Breast epithelium (tissue), 4 donors: ENCODE measurements around the gene GATM. TPM values are rescaled to one million over a fixed set of nuclear protein-coding genes. Genes with fewer than 3 reads are reported as not detected.

Experiments
- DNase-seq, 2 donors: peaks; one replicate each; pipeline ENCODE4 v3.0.0-alpha.2; 2019; ENCODE audit warnings: low spot score in 2 of 2
- H3K27ac ChIP-seq, 2 donors: fragments of 200-600 bp; sonication (generic) in 1 of 2; one replicate each; pipeline ENCODE4 v1.5.1; 2016 to 2019; ENCODE audit warnings: mild to moderate bottlenecking in 1 of 2
- H3K27me3 ChIP-seq, 2 donors: fragments of 200-600 bp; sonication (generic) in 1 of 2; one replicate each; pipeline versions ENCODE4 v1.5.1 to v1.6.0; 2017 to 2019; ENCODE audit warnings: control low read depth in 1 of 2, mild to moderate bottlenecking in 1 of 2
- H3K36me3 ChIP-seq: fragments of 200-600 bp; one replicate; pipeline ENCODE4 v1.5.1; 2019
- H3K4me1 ChIP-seq, 2 donors: fragments of 200-600 bp; sonication (generic); one replicate each; pipeline ENCODE4 v1.5.1; 2016 to 2019; ENCODE audit warnings: control low read depth in 1 of 2
- H3K4me3 ChIP-seq, 3 donors: fragments of 200-600 bp; sonication (generic); 1 replicate in 2 of 3; 2 replicates in 1 of 3; pipeline ENCODE4 v1.5.1; 2016 to 2019; ENCODE audit warnings: mild to moderate bottlenecking in 3 of 3, moderate library complexity in 2 of 3
- H3K9me3 ChIP-seq, 2 donors: fragments of 200-600 bp; sonication (generic) in 1 of 2; one replicate each; pipeline ENCODE4 v1.5.1; 2016 to 2019; ENCODE audit warnings: control low read depth in 1 of 2
- POLR2A ChIP-seq: fragments of 450-650 bp; IDR thresholded peaks from one replicate; pipeline ENCODE4 v1.6.1; 2016; ENCODE audit warnings: antibody characterized with exemption, mild to moderate bottlenecking, moderate library complexity
- POLR2AphosphoS5 ChIP-seq, 3 donors: sonication (generic); formaldehyde crosslinking; IDR thresholded peaks; one replicate each; pipeline ENCODE4 v1.6.1; 2017; ENCODE audit warnings: antibody characterized with exemption in 3 of 3
- intact Hi-C: fragments of 100-400 bp; cut with DNase I; formaldehyde crosslinking; loops from one replicate; pipeline ENCODE4 v1.15.1; 2023; ENCODE audit warnings: low total_unique reads
- total RNA-seq, 3 donors: library from RNA; depleted of rRNA; stranded (reverse); fragments of >200 nt; gene quantifications; one replicate each; pipeline ENCODE4 v1.1.0, GENCODE V29; 2016
- TF ChIP-seq, protein P1 (sequence below), 3 donors: fragments of 450-650 bp; IDR thresholded peaks; one replicate each; pipeline ENCODE4 v1.5.1; 2016 to 2017; ENCODE audit warnings: antibody characterized with exemption in 3 of 3, mild to moderate bottlenecking in 3 of 3, moderate library complexity in 3 of 3

GATM gene
- total RNA-seq, 3 donors from 2014 or later: 8.8 to 31.5 (median 22.8) TPM

DNA sequence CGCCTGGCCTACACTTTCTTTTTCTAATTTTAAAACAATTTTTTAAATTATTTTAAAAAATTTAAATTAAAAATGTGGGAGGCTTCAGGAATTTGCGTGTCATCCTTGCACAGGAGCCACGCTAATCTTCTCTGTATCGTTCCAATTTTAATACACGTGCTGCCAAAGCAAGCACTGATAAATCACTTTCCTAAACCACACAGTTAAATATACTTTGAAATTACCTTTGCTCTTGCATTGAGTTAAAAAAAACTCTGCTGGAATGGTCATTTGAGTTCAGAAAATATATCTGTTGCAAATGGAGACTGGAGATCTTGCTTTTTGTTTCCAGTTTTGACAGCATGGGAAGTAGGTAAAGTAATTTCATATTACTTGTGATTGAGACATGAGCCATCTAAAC, 23.6 kb downstream of the GATM start:
- Histone ChIP-seq H3K9me3 (no peaks in the 10 kb centered on the region), H3K4me1 (no peaks in the 10 kb centered on the region), H3K27me3 (no peaks in the 10 kb centered on the region), H3K36me3 (no peaks in the 10 kb centered on the region), H3K27ac (no peak overlapping the region), H3K4me3 (no peak overlapping the region)
- intact Hi-C loops: no loop called here
- DNase-seq: no peak
- TF ChIP-seq POLR2AphosphoS5 (IDR thresholded peaks at IDR 0.05) (no peak), POLR2A (no peak)
- TF ChIP-seq, protein P1, sequence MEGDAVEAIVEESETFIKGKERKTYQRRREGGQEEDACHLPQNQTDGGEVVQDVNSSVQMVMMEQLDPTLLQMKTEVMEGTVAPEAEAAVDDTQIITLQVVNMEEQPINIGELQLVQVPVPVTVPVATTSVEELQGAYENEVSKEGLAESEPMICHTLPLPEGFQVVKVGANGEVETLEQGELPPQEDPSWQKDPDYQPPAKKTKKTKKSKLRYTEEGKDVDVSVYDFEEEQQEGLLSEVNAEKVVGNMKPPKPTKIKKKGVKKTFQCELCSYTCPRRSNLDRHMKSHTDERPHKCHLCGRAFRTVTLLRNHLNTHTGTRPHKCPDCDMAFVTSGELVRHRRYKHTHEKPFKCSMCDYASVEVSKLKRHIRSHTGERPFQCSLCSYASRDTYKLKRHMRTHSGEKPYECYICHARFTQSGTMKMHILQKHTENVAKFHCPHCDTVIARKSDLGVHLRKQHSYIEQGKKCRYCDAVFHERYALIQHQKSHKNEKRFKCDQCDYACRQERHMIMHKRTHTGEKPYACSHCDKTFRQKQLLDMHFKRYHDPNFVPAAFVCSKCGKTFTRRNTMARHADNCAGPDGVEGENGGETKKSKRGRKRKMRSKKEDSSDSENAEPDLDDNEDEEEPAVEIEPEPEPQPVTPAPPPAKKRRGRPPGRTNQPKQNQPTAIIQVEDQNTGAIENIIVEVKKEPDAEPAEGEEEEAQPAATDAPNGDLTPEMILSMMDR (IDR thresholded peaks at IDR 0.05): no peak

DNA sequence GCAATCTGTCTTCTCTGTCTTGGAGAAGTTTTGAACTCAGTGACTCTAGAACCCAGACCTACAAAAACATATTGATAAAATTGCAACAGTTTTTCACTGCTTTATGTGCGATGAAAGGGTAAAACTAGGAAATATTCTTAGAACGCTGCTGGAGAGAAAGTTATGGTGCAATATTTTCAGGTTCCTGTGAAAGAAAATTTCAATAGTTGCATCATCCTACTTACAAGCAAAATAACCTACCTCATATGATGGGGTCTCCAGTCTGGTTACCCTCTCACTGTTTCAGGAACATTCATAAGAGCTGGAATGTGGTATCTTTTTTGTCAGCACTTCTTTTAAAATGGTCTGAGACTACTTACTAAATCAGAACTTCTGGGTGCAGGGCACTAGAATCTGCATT, 27.1 kb downstream of the GATM start:
- no peak for DNase-seq
- TF ChIP-seq, protein P1 (IDR thresholded peaks at IDR 0.05): no peak
- no peak for TF ChIP-seq POLR2A
- TF ChIP-seq POLR2AphosphoS5 (IDR thresholded peaks at IDR 0.05): no peak
- no peaks in the 10 kb centered on the region for H3K27me3 ChIP-seq
- intact Hi-C loops: no loop called here
- no peaks in the 10 kb centered on the region for H3K36me3 ChIP-seq
- H3K27ac ChIP-seq: no peak overlapping the region
- H3K4me3 ChIP-seq: no peak overlapping the region
- no peaks in the 10 kb centered on the region for H3K4me1 ChIP-seq
- no peaks in the 10 kb centered on the region for H3K9me3 ChIP-seq

DNA sequence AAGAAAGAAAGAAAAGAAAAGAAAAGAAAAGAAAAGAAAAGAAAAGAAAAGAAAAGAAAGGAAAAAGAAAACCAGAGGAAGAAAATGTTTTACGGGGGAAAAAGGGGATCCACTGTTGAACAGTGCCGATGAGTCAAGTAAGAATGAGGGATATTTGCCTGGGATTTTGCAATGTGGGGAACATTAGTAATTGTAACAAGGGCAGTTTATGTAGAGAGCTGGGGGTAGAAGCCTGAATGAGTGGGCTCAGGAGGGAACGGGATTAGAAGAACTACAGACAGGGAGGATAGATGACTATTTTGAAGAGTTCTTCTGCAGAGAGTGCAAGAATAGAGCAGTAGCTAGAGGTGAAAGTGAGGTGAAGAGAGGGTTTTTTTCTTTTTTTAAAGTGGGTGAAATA, 28.7 kb downstream of the GATM start:
- Histone ChIP-seq H3K9me3 (no peaks in the 10 kb centered on the region), H3K4me1 (no peaks in the 10 kb centered on the region), H3K27ac (no peak overlapping the region), H3K27me3 (no peaks in the 10 kb centered on the region), H3K4me3 (no peak overlapping the region), H3K36me3 (no peaks in the 10 kb centered on the region)
- DNase-seq: no peak
- intact Hi-C loops: no loop called here
- TF ChIP-seq POLR2A (no peak), POLR2AphosphoS5 (IDR thresholded peaks at IDR 0.05) (no peak)
- TF ChIP-seq, protein P1 (IDR thresholded peaks at IDR 0.05): no peak

DNA sequence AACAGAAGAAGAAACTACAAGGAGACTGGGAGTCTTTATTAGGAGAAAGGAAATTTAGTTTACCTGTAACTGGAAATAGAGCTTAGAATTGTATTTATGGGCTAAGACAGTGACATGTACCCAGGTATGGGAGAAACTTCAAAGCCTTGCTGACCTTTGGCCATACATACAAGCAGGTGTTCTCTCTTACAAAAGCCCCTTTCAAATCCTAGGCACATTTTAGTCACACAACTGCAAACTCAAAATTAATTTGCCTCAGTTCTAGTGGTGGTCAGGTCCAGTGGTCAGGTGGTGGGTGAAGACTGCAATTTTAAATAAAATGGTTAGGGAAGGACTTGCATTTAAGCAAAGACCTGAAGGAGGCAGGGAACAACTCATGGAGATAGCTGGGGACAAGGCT, 30.4 kb downstream of the GATM start:
- DNase-seq: no peak
- Histone ChIP-seq H3K9me3 (no peaks in the 10 kb centered on the region), H3K4me3 (no peak overlapping the region), H3K27me3 (no peaks in the 10 kb centered on the region), H3K27ac (no peak overlapping the region), H3K4me1 (no peaks in the 10 kb centered on the region), H3K36me3 (no peaks in the 10 kb centered on the region)
- TF ChIP-seq POLR2AphosphoS5 (IDR thresholded peaks at IDR 0.05): no peak
- TF ChIP-seq, protein P1 (IDR thresholded peaks at IDR 0.05): no peak
- TF ChIP-seq POLR2A: no peak
- intact Hi-C loops: no loop called here

DNA sequence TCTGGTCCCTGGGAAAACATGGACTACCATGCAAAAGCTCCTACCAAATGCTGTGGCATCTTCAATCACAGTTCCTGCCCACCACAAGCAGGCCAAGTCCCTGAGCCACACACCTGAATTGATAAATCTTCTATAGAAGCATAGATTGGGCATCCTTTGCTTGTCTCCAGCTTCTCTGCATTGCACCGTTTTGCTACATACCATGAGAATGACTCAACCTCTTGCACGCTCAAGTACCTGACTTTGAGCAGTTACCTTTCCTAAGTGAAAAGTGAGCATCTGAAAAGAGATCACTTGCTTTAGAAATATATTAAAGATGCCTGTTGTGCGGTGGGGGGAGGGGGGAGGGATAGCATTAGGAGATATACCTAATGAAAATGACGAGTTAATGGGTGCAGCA, 31.3 kb downstream of the GATM start:
- intact Hi-C loops: no loop called here
- Histone ChIP-seq H3K27ac (no peak overlapping the region), H3K4me1 (no peaks in the 10 kb centered on the region), H3K27me3 (no peaks in the 10 kb centered on the region), H3K9me3 (no peaks in the 10 kb centered on the region), H3K4me3 (no peak overlapping the region), H3K36me3 (no peaks in the 10 kb centered on the region)
- TF ChIP-seq POLR2AphosphoS5 (IDR thresholded peaks at IDR 0.05) (no peak), POLR2A (no peak)
- TF ChIP-seq, protein P1 (IDR thresholded peaks at IDR 0.05): no peak
- DNase-seq: no peak
